ENCODE results near the gene LHFPL6.

- no peak for TF ChIP-seq ZNF687 (IDR thresholded peaks at IDR 0.05)
- no peak for TF ChIP-seq CTCF (IDR thresholded peaks at IDR 0.05 in 2 of 3, conservative IDR thresholded peaks at IDR 0.05 in 1 of 3; ENCODE audit: control insufficient read depth in 2 of 3, extremely low read depth in 1 of 3, insufficient read depth in 1 of 3, low read depth in 3 of 3, low read length in 3 of 3)
- no peak for TF ChIP-seq RAD21 (IDR thresholded peaks at IDR 0.05; ENCODE audit: insufficient read depth, low read depth, low read length)
- TF ChIP-seq SMC3 (IDR thresholded peaks at IDR 0.05; ENCODE audit: borderline replicate concordance, low read length): no peak
- TF ChIP-seq ZBTB11 (CRISPR knock-in tag; IDR thresholded peaks at IDR 0.05): no peak
- no peak for TF ChIP-seq MYC (IDR thresholded peaks at IDR 0.05; ENCODE audit: insufficient read depth, insufficient read length, insufficient replicate concordance, low read length, severe bottlenecking)
- TF ChIP-seq NR2C1 (IDR thresholded peaks at IDR 0.05): no peak
- no peak for TF ChIP-seq POLR2A (IDR thresholded peaks at IDR 0.05; ENCODE audit: low read depth, low read length)
- TF ChIP-seq CEBPB (IDR thresholded peaks at IDR 0.05; ENCODE audit: borderline replicate concordance in 1 of 2, low read depth in 2 of 2, low read length in 2 of 2): no peak
- TF ChIP-seq ZNF24 (IDR thresholded peaks at IDR 0.05): no peak
- TF ChIP-seq CREB1 (IDR thresholded peaks at IDR 0.05; ENCODE audit: low read depth): no peak
- TF ChIP-seq NFYA (IDR thresholded peaks at IDR 0.05; ENCODE audit: borderline replicate concordance, low read depth, low read length): no peak
Measured at GRCh38 chr13:39419068-39419467, 183.9 kb downstream of the LHFPL6 start.
